Gastroesophageal sphincter (tissue), 4 donors: ENCODE results near the gene MACIR. TPM values are rescaled to one million over a fixed set of nuclear protein-coding genes. Genes with fewer than 3 reads are reported as not detected.

ENCODE experiments used
- ATAC-seq: fragments of 150-250 bp; one replicate; pipeline ENCODE4 v1.9.1; 2016; ENCODE audit warnings: mild to moderate bottlenecking, moderate library complexity
- H3K27ac ChIP-seq, 4 donors: fragments of 200-600 bp; sonication (generic) in 3 of 4; 1 replicate in 3 of 4; 2 replicates in 1 of 4; pipeline ENCODE4 v1.5.1; 2016 to 2019
- H3K27me3 ChIP-seq: fragments of 200-600 bp; sonication (generic); one replicate; pipeline ENCODE4 v1.5.1; 2019
- H3K36me3 ChIP-seq, 2 donors: fragments of 200-600 bp; sonication (generic); one replicate each; pipeline ENCODE4 v1.5.1; 2019; ENCODE audit warnings: control low read depth in 1 of 2
- H3K4me1 ChIP-seq, 3 donors: fragments of 200-600 bp; sonication (generic); 1 replicate in 2 of 3; 2 replicates in 1 of 3; pipeline ENCODE4 v1.5.1; 2016 to 2019; ENCODE audit warnings: control low read depth in 2 of 3
- H3K4me3 ChIP-seq, 2 donors: fragments of 200-600 bp; sonication (generic); one replicate each; pipeline ENCODE4 v1.5.1; 2019; ENCODE audit warnings: mild to moderate bottlenecking in 1 of 2, moderate library complexity in 1 of 2
- H3K9me3 ChIP-seq, 3 donors: fragments of 200-600 bp; sonication (generic); one replicate each; pipeline ENCODE4 v1.5.1; 2017 to 2019; ENCODE audit warnings: control low read depth in 2 of 3
- CTCF ChIP-seq, 4 experiments: fragments of 200-600 bp in 2 of 4; fragments of 450-650 bp in 2 of 4; sonication (generic) in 1 of 4; IDR thresholded peaks; one replicate each; pipeline ENCODE4 v1.5.1; 2017 to 2019; ENCODE audit warnings: antibody characterized with exemption in 4 of 4, mild to moderate bottlenecking in 2 of 4, moderate library complexity in 2 of 4
- EP300 ChIP-seq: sonication (generic); formaldehyde crosslinking; IDR thresholded peaks from one replicate; pipeline ENCODE4 v1.6.1; 2017; ENCODE audit warnings: antibody characterized with exemption, mild to moderate bottlenecking
- POLR2A ChIP-seq, 2 donors: fragments of 450-650 bp; IDR thresholded peaks; one replicate each; pipeline ENCODE4 v1.6.1; 2017; ENCODE audit warnings: antibody characterized with exemption in 2 of 2, mild to moderate bottlenecking in 2 of 2, moderate library complexity in 1 of 2
- POLR2AphosphoS5 ChIP-seq: sonication (generic); formaldehyde crosslinking; IDR thresholded peaks from one replicate; pipeline ENCODE4 v1.6.1; 2017; ENCODE audit warnings: antibody characterized with exemption
- WGBS, 2 donors: methylation state at CpG; one replicate each; pipeline ENCODE4 v1.1.5; 2018; ENCODE audit warnings: low coverage in 1 of 2; 5-methylcytosine and 5-hydroxymethylcytosine counted together
- total RNA-seq, 4 donors: library from RNA; depleted of rRNA; stranded (reverse); fragments of >200 nt; gene quantifications; one replicate each; pipeline ENCODE4 v1.1.0, GENCODE V29; 2016

MACIR gene
- total RNA-seq, 4 donors from 2014 or later, result 3.9 to 12.2 (median 8.0) TPM

GRCh38 chr5:103263054-103263453 lies 4.5 kb downstream of the MACIR start:
- no peak overlapping the region for H3K27ac ChIP-seq
- WGBS, 2 donors, result 41 to 58% methylated on average over 2 of the region's 2 CpGs
- no peaks in the 10 kb centered on the region for H3K9me3 ChIP-seq
- H3K4me3 ChIP-seq, result no peak overlapping the region
- peaks cover 0 to 28% (median 0%) of the 10 kb centered on the region in 3 donors for H3K4me1 ChIP-seq
- H3K27me3 ChIP-seq, result no peaks in the 10 kb centered on the region
- H3K36me3 ChIP-seq, result no peaks in the 10 kb centered on the region
- TF ChIP-seq POLR2A (IDR thresholded peaks at IDR 0.05) (no peak), EP300 (no peak), POLR2AphosphoS5 (no peak), CTCF (IDR thresholded peaks at IDR 0.05) (no peak)
- ATAC-seq, result no peak

- peaks cover 0 to 31% (median 0%) of the 10 kb centered on the region in 3 donors for H3K4me1 ChIP-seq
- H3K4me3 ChIP-seq, result no peak overlapping the region
- no peaks in the 10 kb centered on the region for H3K27me3 ChIP-seq
- ATAC-seq, result no peak
- TF ChIP-seq POLR2A (IDR thresholded peaks at IDR 0.05) (no peak), EP300 (no peak), POLR2AphosphoS5 (no peak), CTCF (IDR thresholded peaks at IDR 0.05) (no peak)
- no peaks in the 10 kb centered on the region for H3K36me3 ChIP-seq
- no peaks in the 10 kb centered on the region for H3K9me3 ChIP-seq
- H3K27ac ChIP-seq, result no peak overlapping the region
Measured at GRCh38 chr5:103264508-103264907, 5.9 kb downstream of the MACIR start.

GRCh38 chr5:103270581-103270980 lies 12.0 kb downstream of the MACIR start:
- H3K4me1 ChIP-seq, result peaks cover 0 to 26% (median 0%) of the 10 kb centered on the region in 3 donors
- no peaks in the 10 kb centered on the region for H3K27me3 ChIP-seq
- TF ChIP-seq EP300 (no peak), POLR2AphosphoS5 (no peak), POLR2A (IDR thresholded peaks at IDR 0.05) (no peak)
- no peak overlapping the region for H3K4me3 ChIP-seq
- no peak for ATAC-seq
- H3K27ac ChIP-seq, result no peak overlapping the region
- no peaks in the 10 kb centered on the region for H3K9me3 ChIP-seq
- H3K36me3 ChIP-seq, result peaks cover 0 to under 1% of the 10 kb centered on the region in 2 donors

GRCh38 chr5:103271570-103272289 lies 13.2 kb downstream of the MACIR start:
- Histone ChIP-seq H3K27me3 (no peaks in the 10 kb centered on the region), H3K4me3 (no peak overlapping the region), H3K4me1 (peaks cover 0 to 26% (median 0%) of the 10 kb centered on the region in 3 donors), H3K9me3 (no peaks in the 10 kb centered on the region), H3K27ac (no peak overlapping the region), H3K36me3 (peaks cover 0 to 12% of the 10 kb centered on the region in 2 donors)
- ATAC-seq, result no peak
- 21 to 36% methylated on average over 2 of the region's 2 CpGs for WGBS, 2 donors
- no peak for TF ChIP-seq POLR2AphosphoS5
- no peak for TF ChIP-seq POLR2A (IDR thresholded peaks at IDR 0.05)
- TF ChIP-seq EP300, result no peak
- TF ChIP-seq CTCF (IDR thresholded peaks at IDR 0.05), result no peak

- Histone ChIP-seq H3K9me3 (no peaks in the 10 kb centered on the region), H3K4me1 (peaks cover 0 to 26% (median 0%) of the 10 kb centered on the region in 3 donors), H3K27ac (no peak overlapping the region), H3K36me3 (peaks cover 0 to 12% of the 10 kb centered on the region in 2 donors), H3K27me3 (no peaks in the 10 kb centered on the region), H3K4me3 (no peak overlapping the region)
- WGBS, 2 donors, result 70 to 95% methylated on average over 2 of the region's 2 CpGs
- no peak for ATAC-seq
- TF ChIP-seq CTCF (IDR thresholded peaks at IDR 0.05) (no peak), POLR2AphosphoS5 (no peak), EP300 (no peak), POLR2A (IDR thresholded peaks at IDR 0.05) (no peak)
Measured at GRCh38 chr5:103272377-103272776, 13.8 kb downstream of the MACIR start.
